Loucy (cell line): ENCODE measurements around the gene CLVS2.

Experiments
- CTCF ChIP-seq: fragments of 200-600 bp; sonication (generic); conservative IDR thresholded peaks from 2 replicates; pipeline ENCODE4 v1.5.1; 2014; ENCODE audit warnings: mild to moderate bottlenecking, antibody characterized with exemption, low read length
- EZH2phosphoT487 ChIP-seq: fragments of 200-600 bp; IDR thresholded peaks from 2 replicates; pipeline ENCODE4 v1.6.1; 2018; ENCODE audit warnings: antibody characterized with exemption, mild to moderate bottlenecking, moderate library complexity, borderline replicate concordance

GRCh38 chr6:123042401-123042800, 46.4 kb downstream of the CLVS2 start:
- TF ChIP-seq CTCF (no peak), EZH2phosphoT487 (no peak)
